ENCODE data around the gene CA10.

CA10 gene

GRCh38 chr17:52158450-52159042, at the start of gene CA10:
CA10 (minus strand) TSS chr17:52158714.
- DNase-seq (ENCODE audit: low read depth in 1 of 2, low spot score in 1 of 2), result no peak

GRCh38 chr17:52207796-52208195, 49.3 kb upstream of the CA10 start:
- DNase-seq (ENCODE audit: low read depth in 1 of 2, low spot score in 1 of 2), result no peak

GRCh38 chr17:52202520-52203080, 44.1 kb upstream of the CA10 start:
- DNase-seq (ENCODE audit: low read depth in 1 of 2, low spot score in 1 of 2), result no peak

- DNase-seq (ENCODE audit: low read depth in 1 of 2, low spot score in 1 of 2), result no peak
Measured at GRCh38 chr17:52201767-52202519, 43.4 kb upstream of the CA10 start.

GRCh38 chr17:52191491-52191890, 33.0 kb upstream of the CA10 start:
- no peak for DNase-seq (ENCODE audit: low read depth in 1 of 2, low spot score in 1 of 2)

- no peak for DNase-seq (ENCODE audit: low read depth in 1 of 2, low spot score in 1 of 2)
Measured at GRCh38 chr17:52181782-52182181, 23.3 kb upstream of the CA10 start.

GRCh38 chr17:52178012-52178411, 19.5 kb upstream of the CA10 start:
- no peak for DNase-seq (ENCODE audit: low read depth in 1 of 2, low spot score in 1 of 2)

- DNase-seq (ENCODE audit: low read depth in 1 of 2, low spot score in 1 of 2), result no peak
Measured at GRCh38 chr17:52170963-52171572, 12.6 kb upstream of the CA10 start.

- no peak for DNase-seq (ENCODE audit: low read depth in 1 of 2, low spot score in 1 of 2)
Measured at GRCh38 chr17:52160136-52160567, 1.6 kb upstream of the CA10 start.

GRCh38 chr17:52159246-52160135, 977 bp upstream of the CA10 start:
- no peak for DNase-seq (ENCODE audit: low read depth in 1 of 2, low spot score in 1 of 2)

GRCh38 chr17:52157603-52158449, 688 bp downstream of the CA10 start:
- DNase-seq (ENCODE audit: low read depth in 1 of 2, low spot score in 1 of 2), result no peak

GRCh38 chr17:52156576-52157570, 1.6 kb downstream of the CA10 start:
- no peak for DNase-seq (ENCODE audit: low read depth in 1 of 2, low spot score in 1 of 2)

GRCh38 chr17:52155301-52155700, 3.2 kb downstream of the CA10 start:
- DNase-seq (ENCODE audit: low read depth in 1 of 2, low spot score in 1 of 2), result no peak

GRCh38 chr17:52154466-52154865, 4.0 kb downstream of the CA10 start:
- no peak for DNase-seq (ENCODE audit: low read depth in 1 of 2, low spot score in 1 of 2)

GRCh38 chr17:52150935-52151334, 7.6 kb downstream of the CA10 start:
- no peak for DNase-seq (ENCODE audit: low read depth in 1 of 2, low spot score in 1 of 2)

GRCh38 chr17:52149626-52150025, 8.9 kb downstream of the CA10 start:
- no peak for DNase-seq (ENCODE audit: low read depth in 1 of 2, low spot score in 1 of 2)

GRCh38 chr17:52148969-52149351, 9.6 kb downstream of the CA10 start:
- DNase-seq (ENCODE audit: low read depth in 1 of 2, low spot score in 1 of 2), result no peak

- DNase-seq (ENCODE audit: low read depth in 1 of 2, low spot score in 1 of 2), result no peak
Measured at GRCh38 chr17:52148288-52148968, 10.1 kb downstream of the CA10 start.
